Ovary (tissue), 9 donors: Measurements from ENCODE around the gene RAPGEF4. TPM values are rescaled to one million over a fixed set of nuclear protein-coding genes. Genes with fewer than 3 reads are reported as not detected.

Experiments
- DNase-seq, 5 donors: peaks; one replicate each; pipeline ENCODE4 v3.0.0-alpha.2; 2019 to 2020
- H3K27ac ChIP-seq, 2 donors: fragments of 200-600 bp; one replicate each; pipeline versions ENCODE4 v1.5.1 to v1.8.0; 2019 to 2022
- H3K27me3 ChIP-seq: fragments of 200-600 bp; one replicate; pipeline ENCODE4 v1.8.0; 2022
- H3K36me3 ChIP-seq: fragments of 200-600 bp; sonication (generic); one replicate; pipeline ENCODE4 v1.5.1; 2019
- H3K4me1 ChIP-seq: one replicate; pipeline ENCODE4 v1.8.1; 2013; ENCODE audit warnings: mild to moderate bottlenecking, moderate library complexity; ENCODE audit not compliant: insufficient read depth
- H3K4me3 ChIP-seq: fragments of 200-600 bp; sonication (generic); one replicate; pipeline ENCODE4 v1.5.1; 2017
- H3K9me3 ChIP-seq, 2 donors: fragments of 200-600 bp in 1 of 2; sonication (generic) in 1 of 2; one replicate each; pipeline versions ENCODE4 v1.5.1 to v1.8.1; 2013 to 2019; ENCODE audit warnings: mild to moderate bottlenecking in 1 of 2, moderate library complexity in 1 of 2
- EP300 ChIP-seq: sonication (generic); formaldehyde crosslinking; IDR thresholded peaks from one replicate; pipeline ENCODE4 v1.6.1; 2017; ENCODE audit warnings: antibody characterized with exemption
- POLR2A ChIP-seq: fragments of 450-650 bp; IDR thresholded peaks from one replicate; pipeline ENCODE4 v1.6.1; 2017; ENCODE audit warnings: antibody characterized with exemption, mild to moderate bottlenecking, moderate library complexity
- WGBS, 3 donors: extraction: QIAGEN DNeasy Blood & Tissue Kit in 1 of 3; methylation state at CpG; one replicate each; pipeline versions ENCODE4 v1.1.5 to v1.1.7; 2013 to 2017; 5-methylcytosine and 5-hydroxymethylcytosine counted together
- intact Hi-C, 4 donors: fragments of 100-400 bp; cut with DNase I; formaldehyde crosslinking; loops; one replicate each; pipeline versions ENCODE4 v1.11.0 to v1.15.1; 2022 to 2023
- polyA plus RNA-seq, 2 donors: library from polyadenylated mRNA; stranded (reverse); fragments of 200-250 nt in 1 of 2; fragments of 350-450 nt in 1 of 2; fragmentation: Illumina TruSeq in 1 of 2; extraction: RNeasy Lipid Tissue Mini Kit (QIAGEN cat#74804) in 1 of 2; gene quantifications; one replicate each; pipeline ENCODE4 v1.2.3, GENCODE V29; 2013 to 2014
- total RNA-seq, 7 donors: library from RNA; depleted of rRNA in 2 of 7; stranded (reverse); fragments of >200 nt in 2 of 7; fragmentation: NEBNext Ultra II Directional in 3 of 7; extraction: Animal tissue kit (Norgen Biotek cat#: 25700) in 3 of 7; gene quantifications; one replicate each; pipeline versions ENCODE4 v1.1.0 to v1.2.4, GENCODE V29; 2016 to 2023
- TF ChIP-seq, protein P1 (sequence below), 3 donors: fragments of 450-650 bp in 2 of 3; fragments of 200-600 bp in 1 of 3; IDR thresholded peaks; one replicate each; pipeline versions ENCODE4 v1.5.1 to v1.8.0; 2016 to 2022; ENCODE audit warnings: antibody characterized with exemption in 3 of 3, mild to moderate bottlenecking in 1 of 3
- donor health status: DM: no; HTN: no; CAD: no; lungs with moderate emphysema.
- donor health status: DM: no; HTN: no; CAD: no.
- donor health status: Bipolar disorder and iron deficiency.
- donor health status: DM: yes; HTN: yes; CAD: no.
- donor health status: DM: no; HTN: no; CAD: no.
- donor health status: DM: yes; HTN: yes; CAD: no.

Gene RAPGEF4
- total and polyA plus RNA-seq, 9 donors: 6.8 to 24.6 (median 8.3) TPM

DNA sequence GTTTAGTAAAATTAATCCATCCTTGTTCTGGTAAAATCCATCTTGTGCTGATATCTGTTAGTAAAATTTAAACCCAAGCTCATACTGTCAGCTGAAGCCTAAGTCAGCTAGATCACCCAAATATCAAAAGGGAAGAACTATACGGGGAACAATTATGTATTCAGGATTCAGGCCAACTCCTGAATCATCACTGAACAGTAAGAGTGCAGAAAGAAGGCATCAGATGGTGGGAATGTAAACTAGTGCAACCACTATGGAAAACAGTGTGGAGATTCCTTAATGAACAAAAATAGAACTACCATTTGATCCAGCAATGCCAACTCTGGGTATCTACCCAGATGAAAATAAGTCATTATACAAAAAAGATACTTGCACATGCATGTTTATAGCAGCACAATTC, 81.8 kb downstream of the RAPGEF4 start:
- H3K27me3 ChIP-seq: no peaks in the 10 kb centered on the region
- no peaks in the 10 kb centered on the region for H3K9me3 ChIP-seq
- no peaks in the 10 kb centered on the region for H3K36me3 ChIP-seq
- no peak for DNase-seq
- intact Hi-C loops: no loop called here
- no peak overlapping the region for H3K4me3 ChIP-seq
- no peaks in the 10 kb centered on the region for H3K4me1 ChIP-seq
- 45 to 51% (median 49%) methylated on average over 1 of the region's 1 CpG for WGBS, 3 donors
- H3K27ac ChIP-seq: no peak overlapping the region
- no peak for TF ChIP-seq POLR2A
- TF ChIP-seq, protein P1, sequence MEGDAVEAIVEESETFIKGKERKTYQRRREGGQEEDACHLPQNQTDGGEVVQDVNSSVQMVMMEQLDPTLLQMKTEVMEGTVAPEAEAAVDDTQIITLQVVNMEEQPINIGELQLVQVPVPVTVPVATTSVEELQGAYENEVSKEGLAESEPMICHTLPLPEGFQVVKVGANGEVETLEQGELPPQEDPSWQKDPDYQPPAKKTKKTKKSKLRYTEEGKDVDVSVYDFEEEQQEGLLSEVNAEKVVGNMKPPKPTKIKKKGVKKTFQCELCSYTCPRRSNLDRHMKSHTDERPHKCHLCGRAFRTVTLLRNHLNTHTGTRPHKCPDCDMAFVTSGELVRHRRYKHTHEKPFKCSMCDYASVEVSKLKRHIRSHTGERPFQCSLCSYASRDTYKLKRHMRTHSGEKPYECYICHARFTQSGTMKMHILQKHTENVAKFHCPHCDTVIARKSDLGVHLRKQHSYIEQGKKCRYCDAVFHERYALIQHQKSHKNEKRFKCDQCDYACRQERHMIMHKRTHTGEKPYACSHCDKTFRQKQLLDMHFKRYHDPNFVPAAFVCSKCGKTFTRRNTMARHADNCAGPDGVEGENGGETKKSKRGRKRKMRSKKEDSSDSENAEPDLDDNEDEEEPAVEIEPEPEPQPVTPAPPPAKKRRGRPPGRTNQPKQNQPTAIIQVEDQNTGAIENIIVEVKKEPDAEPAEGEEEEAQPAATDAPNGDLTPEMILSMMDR (IDR thresholded peaks at IDR 0.05): no peak

DNA sequence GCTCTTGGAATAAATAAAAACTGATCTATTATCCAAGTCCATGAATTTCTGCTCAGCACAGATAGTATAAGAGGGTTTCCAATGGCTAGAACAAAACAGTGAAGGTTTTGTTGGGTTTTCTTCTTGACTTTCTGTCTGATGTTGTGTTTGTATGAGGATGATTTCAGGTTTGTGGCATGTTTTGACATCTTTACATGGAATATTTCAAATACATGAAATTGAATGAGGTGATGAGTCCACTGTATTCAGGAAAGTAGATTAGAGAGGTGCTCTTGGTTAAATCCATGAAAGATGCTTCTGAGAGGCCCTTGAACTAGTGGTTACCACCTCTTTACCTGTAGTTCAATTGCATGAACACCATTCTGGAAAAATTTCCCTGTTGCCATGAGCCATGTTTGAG, 84.3 kb downstream of the RAPGEF4 start:
- no peaks in the 10 kb centered on the region for H3K36me3 ChIP-seq
- no peak for DNase-seq
- no peak overlapping the region for H3K4me3 ChIP-seq
- no peaks in the 10 kb centered on the region for H3K27me3 ChIP-seq
- H3K9me3 ChIP-seq: no peaks in the 10 kb centered on the region
- TF ChIP-seq POLR2A: no peak
- no peak for TF ChIP-seq EP300
- TF ChIP-seq, protein P1 (IDR thresholded peaks at IDR 0.05): no peak
- intact Hi-C loops: no loop called here
- no peak overlapping the region for H3K27ac ChIP-seq
- no peaks in the 10 kb centered on the region for H3K4me1 ChIP-seq

DNA sequence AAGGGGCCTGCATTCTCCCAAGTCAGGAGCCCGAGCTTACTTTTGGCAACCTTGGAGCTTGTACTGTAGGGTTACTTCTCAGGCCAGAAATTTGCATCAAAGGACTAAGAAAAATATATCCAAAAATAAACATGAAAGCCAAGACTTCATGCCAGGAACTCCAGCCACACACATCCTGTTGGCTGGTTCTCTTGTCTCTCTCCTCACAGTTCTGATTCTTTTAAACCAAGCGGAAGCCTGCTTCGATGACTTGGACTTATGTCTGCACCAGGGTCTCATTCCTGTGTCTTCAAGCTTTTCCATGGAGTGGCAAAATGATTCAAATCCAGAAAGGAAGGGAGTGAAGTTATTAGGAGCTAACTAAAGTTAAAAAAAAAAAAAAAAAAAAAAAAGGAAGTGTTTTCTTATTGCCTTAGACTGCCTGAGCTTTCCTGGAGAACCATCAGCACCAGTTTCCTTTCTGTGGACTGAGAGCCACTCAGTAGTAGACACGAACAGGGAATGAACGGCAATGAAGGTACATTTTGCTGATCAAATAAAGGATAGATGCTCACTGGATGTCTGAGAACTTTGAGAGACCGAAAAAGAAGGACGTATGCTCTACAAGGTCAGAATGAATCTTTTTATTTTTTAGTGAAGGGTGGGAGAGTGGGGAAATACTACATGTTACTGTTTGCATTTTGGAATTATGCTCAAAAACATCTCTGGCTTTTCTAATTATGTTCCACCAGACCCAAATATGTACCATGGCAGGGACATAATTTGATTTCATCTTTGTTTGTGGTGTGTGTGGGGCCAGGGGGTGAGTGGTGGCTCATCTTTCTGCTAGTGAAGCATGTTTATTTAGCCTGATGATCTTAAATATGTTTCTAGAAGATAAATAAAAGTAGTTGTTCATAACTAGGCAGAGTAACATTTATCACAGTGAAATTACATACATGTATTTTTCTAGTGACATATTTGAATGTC, 86.0 kb downstream of the RAPGEF4 start:
- H3K4me3 ChIP-seq: no peak overlapping the region
- TF ChIP-seq, protein P1 (IDR thresholded peaks at IDR 0.05): no peak
- no peak for TF ChIP-seq POLR2A
- no peak for TF ChIP-seq EP300
- H3K27me3 ChIP-seq: no peaks in the 10 kb centered on the region
- H3K9me3 ChIP-seq: no peaks in the 10 kb centered on the region
- intact Hi-C loops: no loop called here
- H3K36me3 ChIP-seq: no peaks in the 10 kb centered on the region
- WGBS, 3 donors: 57 to 71% (median 66%) methylated on average over 7 of the region's 7 CpGs
- no peak for DNase-seq
- no peaks in the 10 kb centered on the region for H3K4me1 ChIP-seq
- no peak overlapping the region for H3K27ac ChIP-seq

DNA sequence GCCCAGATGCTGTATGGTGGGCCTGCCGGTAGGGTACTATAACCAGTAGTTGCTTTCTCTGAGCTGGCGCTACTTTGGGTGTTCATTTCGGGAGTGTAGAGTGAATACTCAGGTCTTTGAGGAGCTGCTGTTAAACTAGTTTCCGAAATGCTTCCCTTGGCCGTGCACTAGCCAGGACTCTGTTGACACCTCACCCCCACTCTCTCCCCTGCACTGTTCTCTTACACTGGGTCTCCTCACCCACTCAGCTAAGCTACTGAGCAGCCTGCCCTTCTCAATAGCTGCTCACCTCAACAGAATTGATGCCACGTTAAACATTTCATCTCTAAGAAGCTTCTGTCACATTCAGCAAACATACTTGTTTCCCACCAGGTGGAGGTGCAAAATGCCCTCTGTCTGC, 86.9 kb downstream of the RAPGEF4 start:
- H3K4me3 ChIP-seq: no peak overlapping the region
- H3K9me3 ChIP-seq: no peaks in the 10 kb centered on the region
- H3K36me3 ChIP-seq: no peaks in the 10 kb centered on the region
- TF ChIP-seq POLR2A: no peak
- TF ChIP-seq, protein P1 (IDR thresholded peaks at IDR 0.05): no peak
- TF ChIP-seq EP300: no peak
- 89 to 92% (median 90%) methylated on average over 6 of the region's 6 CpGs for WGBS, 3 donors
- H3K27me3 ChIP-seq: no peaks in the 10 kb centered on the region
- no peak overlapping the region for H3K27ac ChIP-seq
- intact Hi-C loops: no loop called here
- no peak for DNase-seq
- no peaks in the 10 kb centered on the region for H3K4me1 ChIP-seq
